IPS DF 4.7 (cell line): ENCODE measurements around the gene PRKAR1B.

Experiments
- DNase-seq: peaks from one replicate; pipeline ENCODE4 v3.0.0-alpha.2; 2013; ENCODE audit warnings: low spot score; ENCODE audit errors: extremely low read depth

Gene PRKAR1B

GRCh38 chr7:741850-742249, 14.8 kb upstream of the PRKAR1B start:
- no peak for DNase-seq

GRCh38 chr7:741191-741671, 14.2 kb upstream of the PRKAR1B start:
- no peak for DNase-seq

GRCh38 chr7:739983-740942, 13.2 kb upstream of the PRKAR1B start:
- DNase-seq = no peak

GRCh38 chr7:739455-739982, 12.4 kb upstream of the PRKAR1B start:
- DNase-seq = no peak

- DNase-seq = no peak
Measured at GRCh38 chr7:738723-739454, 11.8 kb upstream of the PRKAR1B start.

GRCh38 chr7:738241-738640, 11.2 kb upstream of the PRKAR1B start:
- DNase-seq = no peak

- DNase-seq = no peak
Measured at GRCh38 chr7:734808-735207, 7.7 kb upstream of the PRKAR1B start.

- DNase-seq = no peak
Measured at GRCh38 chr7:734214-734613, 7.1 kb upstream of the PRKAR1B start.

GRCh38 chr7:732556-732955, 5.5 kb upstream of the PRKAR1B start:
- no peak for DNase-seq

- no peak for DNase-seq
Measured at GRCh38 chr7:732094-732541, 5.0 kb upstream of the PRKAR1B start.

- DNase-seq = no peak
Measured at GRCh38 chr7:731440-732085, 4.5 kb upstream of the PRKAR1B start.

- no peak for DNase-seq
Measured at GRCh38 chr7:730501-731439, 3.7 kb upstream of the PRKAR1B start.

GRCh38 chr7:729140-730000, 2.3 kb upstream of the PRKAR1B start:
- no peak for DNase-seq

GRCh38 chr7:728602-729001, 1.5 kb upstream of the PRKAR1B start:
- DNase-seq = no peak

- DNase-seq = no peak
Measured at GRCh38 chr7:727806-728460, 852 bp upstream of the PRKAR1B start.

- no peak for DNase-seq
Measured at GRCh38 chr7:726854-727103, 302 bp downstream of the PRKAR1B start.

GRCh38 chr7:726084-726853, 812 bp downstream of the PRKAR1B start, which contains the start of gene DNAAF5:
Gene DNAAF5, plus strand, starts transcription at chr7:726699. Its CDS starts 22 bp downstream, at chr7:726721.
- no peak for DNase-seq
